Right renal cortex interstitium (tissue), 3 donors: ENCODE data around the gene FRMPD2. TPM values are rescaled to one million over a fixed set of nuclear protein-coding genes. Genes with fewer than 3 reads are reported as not detected.
"Not testable (repeated sequence)": the region's sequence is repeated elsewhere in the genome, so short reads cannot be mapped to it uniquely, and the experiment has no call there.

Source experiments
- DNase-seq, 3 donors: peaks; one replicate each; pipeline ENCODE4 v3.0.0-alpha.2; 2013; ENCODE audit warnings: low read depth in 3 of 3, low spot score in 2 of 3
- polyA plus RNA-seq, 3 donors: library from polyadenylated mRNA; unstranded; fragments of 120-200 nt; gene quantifications; one replicate each; pipeline ENCODE4 v1.2.1, GENCODE V29; 2013; ENCODE audit not compliant: insufficient read length in 3 of 3

Gene FRMPD2
- polyA plus RNA-seq, 3 donors: 0.55 to 0.72 (median 0.57) TPM

DNA sequence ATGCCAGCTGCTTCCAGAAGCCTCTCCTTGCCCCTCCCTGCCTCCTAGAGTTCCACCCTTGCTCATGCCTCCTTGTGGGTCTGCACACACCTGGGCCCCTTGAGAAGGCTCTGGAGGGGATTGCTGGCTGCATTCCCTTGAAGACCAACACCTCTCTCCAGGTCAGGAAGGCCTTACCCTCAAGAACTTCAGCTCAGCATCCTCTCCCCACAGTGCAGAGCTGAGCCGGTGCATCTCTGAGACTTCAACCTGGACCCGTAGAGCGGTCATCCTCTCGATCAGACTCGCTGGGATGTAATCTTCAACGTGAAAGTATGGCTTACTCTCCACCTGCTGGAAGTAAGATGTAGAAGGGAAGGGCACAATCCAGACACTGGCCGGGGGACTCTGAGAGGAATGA is 62.7 kb downstream of the FRMPD2 start:
- DNase-seq: no peak

DNA sequence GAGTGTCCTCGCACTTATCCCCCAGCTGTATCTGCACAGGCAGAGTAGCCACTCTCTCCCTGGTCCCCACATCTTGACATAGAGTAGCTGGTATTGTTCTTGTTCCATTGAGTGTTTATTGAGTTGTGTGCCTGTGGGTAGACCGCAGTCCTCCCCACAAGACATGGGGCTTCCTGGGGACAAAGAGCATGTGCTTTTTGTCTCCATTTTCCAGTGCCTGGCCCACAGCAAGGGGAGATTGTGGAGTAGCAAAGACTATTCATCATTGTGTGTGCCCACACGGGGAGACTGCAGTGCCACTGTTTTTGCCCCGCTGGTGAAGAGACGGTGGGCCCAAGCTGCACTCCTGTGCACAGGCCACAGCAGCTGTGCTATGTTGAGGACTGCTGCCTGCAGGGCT is 63.5 kb downstream of the FRMPD2 start:
- no peak for DNase-seq

DNA sequence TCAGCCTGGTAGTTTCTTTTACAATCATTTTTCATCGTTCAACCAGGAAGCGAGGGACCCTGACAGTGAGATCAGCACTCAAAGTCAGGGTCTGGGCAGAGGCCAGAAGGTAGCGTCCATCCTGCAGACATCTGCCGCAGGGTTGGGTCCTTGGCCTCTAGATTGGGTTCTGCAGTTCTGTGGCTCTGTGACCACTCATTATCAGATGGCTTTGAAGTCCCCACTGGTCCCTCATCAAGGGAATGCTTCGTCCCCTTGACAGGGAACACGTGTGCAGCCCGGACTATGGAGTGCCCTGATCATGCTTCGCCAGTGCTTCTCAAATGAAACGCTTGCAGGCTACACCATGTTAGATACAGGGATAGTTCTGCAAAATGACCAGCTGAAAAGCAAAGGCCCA is 64.1 kb downstream of the FRMPD2 start:
- no peak for DNase-seq

DNA sequence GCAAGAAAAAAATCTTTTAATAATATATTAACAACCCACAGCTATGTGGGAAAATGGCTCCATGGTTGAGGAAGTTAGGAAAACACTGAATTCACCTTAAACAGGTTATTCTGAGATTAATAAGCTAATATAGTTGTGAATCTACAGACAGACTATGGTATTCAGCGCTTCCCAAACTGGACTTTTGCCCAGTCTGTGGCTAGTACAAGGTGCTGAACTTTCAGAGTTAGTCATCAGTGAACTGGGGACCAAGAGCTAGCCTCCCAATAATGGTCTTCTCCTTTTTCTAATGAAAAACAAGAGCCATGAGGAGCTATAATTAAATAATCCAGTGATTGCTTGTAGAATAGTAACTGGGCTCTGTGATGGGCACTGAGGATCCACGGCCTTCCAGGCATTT is 65.3 kb downstream of the FRMPD2 start:
- DNase-seq: no peak

DNA sequence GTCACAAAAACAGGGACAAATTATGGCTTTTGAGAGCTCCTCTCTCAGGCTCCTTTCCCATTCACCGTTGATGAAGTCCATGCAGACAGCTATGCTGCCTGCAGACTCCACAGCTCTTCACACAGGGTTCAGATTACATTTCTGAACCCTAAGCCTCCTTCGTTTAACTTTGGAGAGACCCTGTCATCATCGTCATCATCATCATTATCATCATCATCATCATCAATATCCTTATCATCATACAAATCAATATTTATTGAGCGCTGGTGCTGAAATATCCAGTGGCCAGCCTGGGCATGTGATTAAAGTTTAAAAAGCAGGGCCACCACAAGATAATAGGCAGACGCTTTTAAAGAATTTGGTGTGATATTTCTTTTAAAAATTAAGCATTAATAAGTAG is 66.6 kb downstream of the FRMPD2 start:
- DNase-seq: no peak

DNA sequence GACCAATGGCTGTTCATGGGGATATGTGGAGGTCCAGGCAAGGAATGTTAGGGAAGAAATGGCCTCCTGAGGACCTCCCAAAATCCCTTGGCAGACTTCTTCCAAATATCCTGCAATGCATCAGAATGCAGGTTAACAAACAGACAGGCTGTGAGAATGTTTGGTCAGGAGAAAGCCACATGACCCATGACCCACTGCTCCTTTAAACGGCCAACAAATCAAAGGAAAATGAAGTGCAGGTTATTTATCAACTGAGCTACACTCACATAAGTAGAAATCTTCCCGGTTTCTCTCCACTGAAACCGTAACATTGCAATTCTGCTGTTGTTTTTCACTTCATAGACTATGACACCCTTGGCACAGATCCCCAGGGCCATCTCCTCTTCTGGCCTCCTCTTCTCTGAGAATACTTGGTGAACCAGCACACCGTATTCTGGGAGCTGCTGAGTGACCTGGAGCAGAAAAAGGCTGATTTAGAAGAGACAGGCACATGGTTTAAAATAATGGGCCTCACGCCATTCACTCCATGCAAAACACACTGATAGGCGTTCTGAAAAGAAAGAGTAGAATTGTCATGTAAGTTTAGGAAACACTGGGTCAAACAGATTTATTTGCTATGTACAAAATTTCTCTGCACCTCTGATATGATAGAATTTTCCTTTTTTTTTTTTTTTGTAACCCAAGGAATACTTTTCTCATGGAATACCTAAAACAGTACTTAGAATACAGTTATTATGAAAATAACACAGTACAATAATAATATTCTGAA is 67.8 kb downstream of the FRMPD2 start:
- DNase-seq: no peak

DNA sequence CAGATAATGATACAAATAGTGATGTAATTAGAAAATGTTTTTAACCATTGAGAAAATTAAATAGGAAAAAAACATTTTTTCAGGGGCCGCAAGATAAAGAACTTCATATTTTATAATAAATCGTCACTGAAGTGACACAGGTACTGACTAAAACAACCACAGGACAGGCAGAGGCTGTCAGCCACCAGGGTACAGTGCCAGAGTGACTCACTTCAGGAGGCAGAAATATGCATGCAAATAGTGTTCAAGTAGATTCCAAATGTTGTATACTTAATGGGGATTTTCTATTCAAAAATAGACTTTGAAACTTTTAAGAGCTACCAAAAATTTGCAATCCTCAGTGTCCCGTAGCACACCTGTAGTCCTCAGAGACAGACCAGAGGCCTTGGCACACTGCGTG is 68.6 kb downstream of the FRMPD2 start:
- no peak for DNase-seq

DNA sequence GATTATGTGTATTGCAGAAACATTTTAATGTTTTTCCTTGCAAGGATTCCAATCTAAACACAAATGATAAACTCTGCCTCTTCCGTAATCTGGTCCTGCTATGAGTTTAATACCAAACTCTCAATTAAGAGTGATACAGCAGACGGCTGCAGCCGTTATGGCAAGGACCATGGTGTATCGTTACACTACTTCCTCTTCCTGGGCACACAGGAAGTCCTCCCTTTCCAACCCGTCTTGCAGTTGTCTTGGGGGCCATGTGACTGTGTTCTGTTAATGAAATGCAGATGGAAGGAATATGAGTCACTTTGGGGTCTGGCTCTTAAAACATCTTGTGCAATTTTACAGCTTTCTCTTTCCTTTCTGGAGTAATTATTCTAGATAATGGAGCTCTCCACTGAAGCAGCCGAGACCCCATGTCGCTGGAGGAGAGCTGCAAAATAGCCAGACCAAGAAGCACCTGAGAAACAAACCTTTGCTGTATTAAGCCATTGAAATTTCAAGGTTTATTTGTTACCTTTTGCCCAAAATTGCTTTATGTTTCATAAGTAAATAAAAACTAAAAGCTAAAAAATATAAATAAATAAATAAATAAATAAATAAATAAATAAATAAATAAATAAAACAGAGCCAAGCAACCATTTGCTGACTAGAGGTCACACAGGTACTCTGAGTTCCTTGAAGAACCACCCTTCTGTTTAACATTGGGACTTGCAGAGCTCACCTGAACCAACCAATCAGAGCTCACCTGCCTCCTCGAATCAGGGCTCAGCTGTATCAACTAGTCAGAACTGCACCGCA is 74.7 kb downstream of the FRMPD2 start:
- no peak for DNase-seq

DNA sequence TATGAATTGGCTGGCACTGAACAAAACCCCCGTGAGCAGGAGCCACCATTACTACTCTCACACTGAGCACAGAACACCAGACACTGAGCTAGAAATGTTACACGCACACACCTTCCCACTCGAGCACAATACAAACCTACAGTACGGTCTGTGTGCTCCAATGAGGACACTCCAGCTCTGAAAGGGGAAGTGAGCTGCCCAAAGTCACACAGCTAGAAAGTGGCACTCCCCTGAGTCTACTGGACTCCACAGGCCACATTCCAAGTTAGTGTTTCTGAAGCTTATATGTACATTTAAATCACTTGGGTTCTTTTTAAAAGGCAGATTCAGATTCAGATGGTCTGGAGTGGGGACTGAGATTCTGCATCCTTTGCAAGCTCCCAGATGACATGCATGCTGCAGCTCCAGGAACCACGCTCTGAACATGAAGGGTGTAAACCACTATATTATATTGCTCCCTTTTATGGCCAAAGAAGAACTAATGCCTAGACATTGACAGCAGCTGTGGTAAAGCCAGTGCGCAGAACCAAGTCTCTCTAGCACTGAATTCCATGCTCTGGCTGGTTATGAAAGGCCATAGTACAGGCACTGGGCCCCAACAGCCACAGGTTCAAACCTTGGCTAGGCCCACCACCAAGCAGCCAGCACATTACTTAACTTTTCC is 77.1 kb downstream of the FRMPD2 start:
- DNase-seq: no peak

DNA sequence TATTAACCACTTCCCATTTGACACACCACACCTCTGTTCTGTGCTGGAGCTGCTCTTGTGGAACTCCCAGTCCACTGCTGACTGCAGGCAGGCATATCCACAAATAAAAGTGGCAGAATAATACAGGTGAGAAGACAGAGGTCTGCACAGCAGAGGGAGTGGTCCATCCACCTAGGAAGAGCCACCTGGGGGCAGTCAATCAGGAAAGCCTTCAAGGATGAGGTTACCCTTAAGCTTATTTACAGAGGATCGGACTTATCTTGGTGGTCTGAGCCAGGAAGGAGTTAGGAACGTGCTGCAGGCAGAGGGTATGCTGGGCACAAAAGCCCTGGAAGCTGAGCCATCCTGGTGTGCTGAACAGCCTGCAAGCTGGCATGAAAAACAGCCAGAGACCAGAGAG is 78.7 kb downstream of the FRMPD2 start:
- DNase-seq: no peak

DNA sequence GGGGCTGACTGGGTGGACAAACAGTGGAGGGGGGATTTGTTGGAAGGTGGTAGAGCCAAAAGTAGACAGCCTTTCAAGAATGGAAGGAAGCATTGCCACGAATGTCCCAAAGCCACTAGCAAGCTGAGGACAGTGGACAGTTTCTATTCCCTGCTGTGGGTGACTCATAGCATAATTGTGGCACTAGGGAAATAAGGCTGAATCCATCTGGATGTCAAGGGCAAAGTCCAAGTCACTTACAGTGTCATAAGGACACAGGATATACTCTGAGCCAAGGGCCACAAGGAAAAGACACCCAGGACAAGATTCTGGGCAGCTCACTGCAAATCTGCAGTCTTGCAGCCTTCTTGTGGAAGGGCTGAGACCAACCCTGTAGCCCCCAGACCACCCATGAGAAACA is 79.7 kb downstream of the FRMPD2 start:
- DNase-seq: no peak

DNA sequence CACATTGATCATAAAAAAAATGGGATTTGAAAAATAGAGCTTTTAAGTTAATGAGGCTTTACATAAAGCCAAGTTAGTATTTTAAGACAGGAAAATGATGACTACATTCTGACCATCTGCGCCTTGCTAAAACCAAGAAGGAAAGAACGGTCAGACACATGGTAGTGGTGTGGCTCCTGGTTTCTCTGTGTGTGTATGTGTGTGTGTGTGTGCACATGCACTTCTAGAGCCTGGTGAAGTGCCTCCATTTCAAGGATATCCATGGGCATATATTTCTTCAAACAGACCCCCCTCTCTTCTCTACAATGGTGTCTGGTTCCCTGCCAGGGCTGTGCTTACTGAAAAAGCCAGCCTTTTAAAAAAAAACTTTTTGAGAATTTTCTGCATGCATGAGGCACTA is 80.9 kb downstream of the FRMPD2 start:
- DNase-seq: no peak

DNA sequence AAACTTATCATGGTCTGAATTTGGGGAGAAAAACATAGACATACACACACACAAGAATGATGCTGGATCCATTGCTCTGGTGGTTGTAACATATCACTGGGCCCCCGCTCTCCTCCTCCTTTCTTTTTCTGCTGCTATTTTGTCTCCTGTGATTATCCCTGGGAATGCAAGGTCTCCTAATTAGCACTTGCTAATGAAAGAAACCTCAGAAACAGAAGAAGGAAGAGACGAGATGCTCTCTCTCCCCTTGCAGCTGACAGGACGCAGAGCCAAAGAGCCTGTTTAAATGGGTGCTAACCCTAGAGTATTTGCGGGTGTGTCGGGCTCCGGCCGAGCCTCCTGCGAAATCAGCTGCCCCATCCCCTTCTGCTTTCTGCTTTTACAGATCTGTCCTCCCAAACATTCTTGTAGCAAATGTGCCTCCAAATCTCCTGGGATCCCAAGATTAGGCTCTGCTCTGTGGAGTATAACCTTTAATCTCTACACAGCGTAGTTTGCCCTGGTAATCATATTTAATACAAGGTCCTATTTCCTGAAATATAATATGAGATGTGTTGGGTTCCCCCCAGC is 81.5 kb downstream of the FRMPD2 start:
- DNase-seq: no peak

DNA sequence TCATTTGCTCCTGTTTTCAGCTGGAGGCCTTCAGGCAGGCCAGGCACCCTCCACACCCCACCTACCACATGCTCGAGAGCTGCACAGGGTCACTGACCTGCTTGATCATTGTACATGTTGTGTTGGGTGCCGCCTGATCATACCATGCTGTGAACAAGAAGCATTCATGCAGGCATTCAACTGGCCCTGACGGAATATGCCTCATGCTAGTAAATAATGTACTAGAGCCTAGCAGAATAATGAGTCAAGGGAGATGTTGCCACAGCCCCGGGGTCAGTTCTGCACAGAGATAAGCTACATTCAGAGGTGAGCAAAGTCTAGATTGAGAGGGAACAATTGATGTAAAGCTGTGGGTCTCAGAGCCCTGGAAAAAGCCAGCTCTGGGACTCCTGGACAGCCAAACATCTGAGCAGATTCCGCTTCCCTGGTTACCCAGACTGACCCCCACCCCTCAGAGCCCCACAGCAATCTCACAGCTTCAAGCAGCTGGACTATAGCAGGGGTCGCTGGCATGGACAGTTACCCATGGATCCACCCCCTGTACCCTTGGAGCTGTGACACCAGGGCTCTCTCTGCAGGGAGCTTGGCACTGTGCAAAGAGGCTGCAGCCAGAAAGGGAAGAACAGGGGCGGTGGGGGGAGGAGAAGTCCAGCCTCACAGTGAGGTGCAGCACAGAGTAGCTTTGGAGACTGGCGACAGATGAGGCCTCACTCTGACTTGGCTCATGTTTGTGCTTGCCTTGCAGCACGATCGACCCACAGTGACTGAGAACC is 86.6 kb downstream of the FRMPD2 start:
- no peak for DNase-seq

DNA sequence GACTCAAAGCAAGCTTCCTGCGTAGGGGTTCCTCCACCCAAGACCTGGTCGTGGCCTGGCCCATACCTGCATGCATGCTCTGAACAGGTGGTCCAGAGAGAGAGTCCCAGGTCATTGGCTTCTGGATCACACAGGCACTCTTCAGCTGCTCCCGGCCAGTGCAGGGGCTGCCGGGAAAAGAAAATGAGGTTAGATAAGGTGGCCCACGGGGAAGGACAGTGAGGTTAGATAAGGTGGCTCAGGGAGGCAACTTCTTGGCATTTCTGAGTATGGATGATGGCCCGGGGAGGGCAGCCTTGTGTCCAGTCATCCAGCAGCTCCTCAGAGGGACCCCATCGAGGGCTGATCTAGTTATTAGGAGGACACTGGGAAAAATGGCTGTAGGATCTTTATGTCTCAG is 87.4 kb downstream of the FRMPD2 start:
- DNase-seq: no peak

DNA sequence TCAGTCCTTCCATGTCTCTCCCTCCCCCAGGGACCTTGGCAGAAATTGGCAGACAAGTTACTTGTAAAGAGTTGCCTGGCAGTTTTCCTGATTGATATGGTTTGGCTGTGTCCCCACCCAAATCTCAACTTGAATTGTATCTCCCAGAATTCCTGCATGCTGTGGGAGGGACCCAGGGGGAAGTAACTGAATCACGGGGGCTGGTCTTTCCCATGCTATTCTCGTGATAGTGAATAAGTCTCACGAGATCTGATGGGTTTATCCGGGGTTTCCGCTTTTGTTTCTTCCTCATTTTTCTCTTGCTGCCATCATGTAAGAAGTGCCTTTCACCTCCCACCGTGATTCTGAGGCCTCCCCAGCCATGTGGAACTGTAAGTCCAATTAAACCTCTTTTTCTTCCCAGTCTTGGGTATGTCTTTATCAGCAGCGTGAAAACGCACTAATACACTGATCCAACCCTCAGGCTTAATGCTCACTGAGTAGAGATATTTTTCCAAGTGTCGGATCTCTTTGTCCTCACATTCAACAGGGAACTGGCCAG is 88.2 kb downstream of the FRMPD2 start:
- not testable (repeated sequence) for DNase-seq

DNA sequence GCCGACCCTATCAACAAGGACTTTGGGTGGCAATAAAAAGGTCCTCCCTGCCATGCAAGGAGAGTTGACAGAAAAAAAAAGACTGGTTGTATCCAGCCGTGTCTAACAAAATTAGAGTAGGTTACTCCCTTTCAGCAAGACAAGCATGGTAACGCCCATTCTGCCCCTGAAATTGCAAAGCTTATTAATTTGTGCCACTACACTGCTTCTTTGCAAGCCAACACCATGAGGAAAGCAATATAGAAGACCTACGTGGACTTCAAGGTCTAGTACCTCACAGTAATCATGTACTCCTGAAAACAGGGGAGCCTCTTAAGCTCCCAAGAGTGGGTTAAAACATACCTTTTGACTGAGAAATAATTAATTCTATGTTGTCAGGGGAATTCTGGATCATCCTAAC is 90.3 kb downstream of the FRMPD2 start:
- DNase-seq: peak in 1 of 3 donors; percentile 19

DNA sequence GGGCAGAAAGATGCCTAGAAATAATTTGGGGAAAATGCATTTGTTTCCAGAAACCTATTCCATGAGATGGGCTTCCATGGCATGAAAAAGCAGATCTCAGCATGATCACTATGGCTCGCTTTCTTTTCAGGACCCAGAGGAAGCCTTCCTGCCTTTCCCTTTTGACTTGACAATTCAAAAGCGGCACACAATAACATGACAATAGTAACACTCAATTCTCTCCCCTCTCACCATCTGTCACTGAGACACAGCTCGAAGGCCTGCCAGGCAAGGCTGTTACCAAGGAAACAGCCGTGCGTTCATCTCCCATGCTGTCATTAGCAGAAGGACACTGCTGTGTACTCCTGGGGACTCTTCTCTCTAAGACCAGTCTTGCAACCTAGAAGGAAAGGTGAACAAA is 101.8 kb downstream of the FRMPD2 start:
- DNase-seq: not testable (repeated sequence)

DNA sequence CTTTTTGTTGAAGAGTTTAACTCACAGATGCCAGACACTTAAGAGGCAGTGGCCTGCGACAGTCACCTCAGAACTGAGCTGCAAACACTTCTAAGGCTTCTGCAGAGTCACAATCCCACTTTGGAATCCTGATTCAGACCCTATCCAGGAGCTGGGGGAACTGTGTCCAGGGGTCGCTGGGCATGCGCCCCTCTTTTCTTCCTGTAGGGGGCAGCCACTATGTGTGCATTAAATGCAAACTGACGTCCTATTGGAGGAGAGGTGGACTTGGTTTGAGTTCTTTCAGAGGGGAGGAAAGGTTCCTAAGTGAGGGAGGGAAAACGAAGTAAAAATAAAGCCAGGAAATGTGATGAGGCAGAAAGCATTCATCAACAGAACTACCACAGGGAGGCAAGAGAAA is 113.8 kb downstream of the FRMPD2 start:
- not testable (repeated sequence) for DNase-seq

DNA sequence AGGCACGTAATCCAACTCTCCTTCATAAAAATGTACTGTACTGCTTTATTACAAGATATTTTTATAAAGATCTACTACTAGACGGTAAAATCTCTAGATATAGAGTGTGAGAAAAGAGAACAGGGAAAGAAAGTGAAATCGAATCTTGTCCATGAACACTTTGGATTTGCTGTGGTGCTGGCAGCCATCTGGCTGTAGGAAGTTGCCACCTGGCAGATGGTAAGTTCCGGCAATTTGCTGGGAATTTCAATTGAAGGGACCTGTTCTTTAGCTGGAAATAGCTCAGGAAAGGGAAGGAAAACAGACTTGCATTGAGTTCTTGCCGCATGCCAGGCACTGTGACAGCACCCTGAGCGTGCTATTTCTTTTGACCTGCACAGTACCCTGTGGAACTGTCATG is 114.3 kb downstream of the FRMPD2 start:
- DNase-seq: not testable (repeated sequence)
